Myometrial cell (primary cell): Measurements from ENCODE around the gene USP19. TPM values are rescaled to one million over a fixed set of nuclear protein-coding genes. Genes with fewer than 3 reads are reported as not detected.

Experiments
- total RNA-seq: library from RNA; depleted of rRNA; stranded (reverse); fragments of >200 nt; gene quantifications from 2 replicates; pipeline ENCODE4 v1.2.3, GENCODE V29; 2015

The USP19 gene
- total RNA-seq = 44.8 and 47.3 TPM in 2 replicates

GRCh38 chr3:49120438-49121131, at the start of gene USP19:
USP19 (minus strand) TSS chr3:49120823; CDS start chr3:49119145, 1,678 bp downstream.

GRCh38 chr3:49165771-49166751, 45.4 kb upstream of the USP19 start, which contains the start of gene CCDC71:
CCDC71 (minus strand) TSS chr3:49166331; CDS start chr3:49164208, 2,123 bp downstream.

GRCh38 chr3:49132437-49133225, 12.0 kb upstream of the USP19 start, which contains the start of gene LAMB2:
LAMB2 (minus strand) TSS chr3:49133050; CDS start chr3:49132867, 183 bp downstream.

GRCh38 chr3:49104427-49105291, 16.0 kb downstream of the USP19 start, which contains the start of gene QARS1:
QARS1 (minus strand) TSS chr3:49104757; CDS start chr3:49104733, 24 bp downstream.

GRCh38 chr3:49093853-49094767, 26.5 kb downstream of the USP19 start, which contains the start of gene QRICH1:
QRICH1 (minus strand) TSS chr3:49094071; CDS start chr3:49077017, 17,054 bp downstream.

Other genes with a start within 250 kb of the USP19 start
- gene SLC25A20, start 221.9 kb downstream of the USP19 start, total RNA-seq = 24.8 and 28.2 TPM in 2 replicates
- 55.4 and 59.5 TPM in 2 replicates for gene ARIH2, start 202.0 kb downstream of the USP19 start, total RNA-seq
- 18.6 and 45.3 TPM in 2 replicates for gene P4HTM, start 130.6 kb downstream of the USP19 start, total RNA-seq
- gene WDR6, start 113.4 kb downstream of the USP19 start, total RNA-seq = 65.4 and 78.0 TPM in 2 replicates
- 73.7 and 76.4 TPM in 2 replicates for gene DALRD3, start 102.2 kb downstream of the USP19 start, total RNA-seq
- gene NDUFAF3, start 98.7 kb downstream of the USP19 start, total RNA-seq = 157 and 201 TPM in 2 replicates
- gene IMPDH2, start 91.4 kb downstream of the USP19 start, total RNA-seq = 293 and 325 TPM in 2 replicates
- 59.0 and 107 TPM in 2 replicates for gene QRICH1, start 26.8 kb downstream of the USP19 start, total RNA-seq
- gene QARS1, start 16.1 kb downstream of the USP19 start, total RNA-seq = 328 and 334 TPM in 2 replicates
- 358 and 359 TPM in 2 replicates for gene LAMB2, start 12.2 kb upstream of the USP19 start, total RNA-seq
- gene CCDC71, start 45.5 kb upstream of the USP19 start, total RNA-seq = 31.9 and 41.5 TPM in 2 replicates
- gene KLHDC8B, start 50.8 kb upstream of the USP19 start, total RNA-seq = 13.5 and 17.7 TPM in 2 replicates
- 0.71 and 1.7 TPM in 2 replicates for gene C3orf62, start 156.4 kb upstream of the USP19 start, total RNA-seq
- gene USP4, start 219.2 kb upstream of the USP19 start, total RNA-seq = 9.8 and 9.9 TPM in 2 replicates
- gene GPX1, start 237.5 kb upstream of the USP19 start, total RNA-seq = 712 and 893 TPM in 2 replicates